RWPE1 (cell line): ENCODE results near the gene PODN.

Experiments
- CTCF ChIA-PET: fragments of 350-600 bp; sonication (Branson Sonifier 250); formaldehyde crosslinking; extraction: SDS; loops from one replicate; lab custom pipeline; 2021; lab: Yijun Ruan, JAX
- POLR2A ChIA-PET: fragments of 400-600 bp; formaldehyde crosslinking; extraction: SDS; loops from one replicate; lab custom pipeline; 2020; ENCODE audit warnings: antibody characterized with exemption; ENCODE audit not compliant: low non-redundant PET; lab: Yijun Ruan, JAX
- DNase-seq: peaks from one replicate; pipeline ENCODE4 v3.0.0; 2012; ENCODE audit warnings: low spot score
- H3K27ac ChIP-seq: fragments of 450-650 bp; 2 replicates; pipeline ENCODE4 v1.5.1; 2017
- TF ChIP-seq, protein P1 (sequence below): fragments of 450-650 bp; conservative IDR thresholded peaks from 2 replicates; pipeline ENCODE4 v1.5.1; 2017; ENCODE audit warnings: low read depth, mild to moderate bottlenecking

The PODN gene

DNA sequence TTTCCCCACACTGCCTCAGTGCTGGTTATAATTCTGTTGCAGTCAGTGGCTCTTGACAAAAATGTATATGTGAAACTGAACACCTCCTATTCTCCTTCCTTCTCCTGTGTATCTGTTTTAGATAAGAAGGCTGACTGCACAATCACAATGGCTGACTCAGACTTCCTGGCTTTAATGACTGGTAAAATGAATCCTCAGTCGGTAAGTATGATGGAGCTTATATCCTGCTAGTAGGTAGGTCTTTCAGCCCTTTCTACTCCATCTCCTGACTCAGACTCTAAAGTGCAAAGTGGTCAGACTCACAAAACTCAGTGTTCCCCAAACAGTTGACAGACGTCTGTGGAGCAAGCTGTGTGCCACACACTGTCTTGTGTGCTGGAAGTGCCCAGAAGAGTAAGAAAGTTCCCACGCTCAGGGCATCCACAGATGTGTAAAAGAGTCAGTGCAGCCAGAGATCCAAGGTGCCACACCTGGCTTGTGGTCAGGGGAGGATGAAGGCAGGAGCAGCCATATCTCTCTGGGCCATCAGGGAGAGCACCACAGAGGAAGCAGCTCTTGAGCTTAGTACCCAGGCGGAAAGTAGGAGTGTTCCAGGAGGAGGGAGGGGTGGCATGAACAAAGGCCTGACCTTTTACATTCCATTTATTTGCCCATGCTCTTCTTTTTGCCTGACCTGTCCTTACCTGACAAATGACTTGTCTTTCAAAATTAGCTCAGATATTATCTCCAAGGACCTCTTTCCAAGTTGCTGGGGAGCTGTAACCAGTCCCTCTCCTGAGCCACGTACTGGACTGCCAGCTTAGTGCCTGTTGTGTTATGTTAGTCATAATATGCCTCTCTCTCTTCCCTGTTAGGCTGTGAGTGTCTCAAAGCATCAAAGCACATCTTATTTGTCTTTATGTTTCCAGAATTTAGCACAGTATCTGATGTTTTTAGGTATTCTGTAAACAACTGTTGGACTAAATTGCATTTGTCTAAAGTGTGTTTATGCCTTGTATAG lies 14.0 kb upstream of the PODN start:
- CTCF ChIA-PET, result interaction anchor here (0.6 kb wide), 1 partner anchor 126 kb away, joined by 3 read pairs; no protein-coding TSS in a partner anchor

GRCh38 chr1:53048960-53049573 lies 12.9 kb upstream of the PODN start:
- no peak for DNase-seq
- H3K27ac ChIP-seq, result no peak overlapping the region
- CTCF ChIA-PET, result no interaction called here
- TF ChIP-seq, protein P1, sequence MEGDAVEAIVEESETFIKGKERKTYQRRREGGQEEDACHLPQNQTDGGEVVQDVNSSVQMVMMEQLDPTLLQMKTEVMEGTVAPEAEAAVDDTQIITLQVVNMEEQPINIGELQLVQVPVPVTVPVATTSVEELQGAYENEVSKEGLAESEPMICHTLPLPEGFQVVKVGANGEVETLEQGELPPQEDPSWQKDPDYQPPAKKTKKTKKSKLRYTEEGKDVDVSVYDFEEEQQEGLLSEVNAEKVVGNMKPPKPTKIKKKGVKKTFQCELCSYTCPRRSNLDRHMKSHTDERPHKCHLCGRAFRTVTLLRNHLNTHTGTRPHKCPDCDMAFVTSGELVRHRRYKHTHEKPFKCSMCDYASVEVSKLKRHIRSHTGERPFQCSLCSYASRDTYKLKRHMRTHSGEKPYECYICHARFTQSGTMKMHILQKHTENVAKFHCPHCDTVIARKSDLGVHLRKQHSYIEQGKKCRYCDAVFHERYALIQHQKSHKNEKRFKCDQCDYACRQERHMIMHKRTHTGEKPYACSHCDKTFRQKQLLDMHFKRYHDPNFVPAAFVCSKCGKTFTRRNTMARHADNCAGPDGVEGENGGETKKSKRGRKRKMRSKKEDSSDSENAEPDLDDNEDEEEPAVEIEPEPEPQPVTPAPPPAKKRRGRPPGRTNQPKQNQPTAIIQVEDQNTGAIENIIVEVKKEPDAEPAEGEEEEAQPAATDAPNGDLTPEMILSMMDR, result no peak
- POLR2A ChIA-PET, result no interaction called here

More for the DNA sequence above, 14.0 kb upstream of the PODN start:
- no peak overlapping the region for H3K27ac ChIP-seq
- TF ChIP-seq, protein P1, result no peak
- DNase-seq, result peak; percentile 30
- POLR2A ChIA-PET, result no interaction called here

DNA sequence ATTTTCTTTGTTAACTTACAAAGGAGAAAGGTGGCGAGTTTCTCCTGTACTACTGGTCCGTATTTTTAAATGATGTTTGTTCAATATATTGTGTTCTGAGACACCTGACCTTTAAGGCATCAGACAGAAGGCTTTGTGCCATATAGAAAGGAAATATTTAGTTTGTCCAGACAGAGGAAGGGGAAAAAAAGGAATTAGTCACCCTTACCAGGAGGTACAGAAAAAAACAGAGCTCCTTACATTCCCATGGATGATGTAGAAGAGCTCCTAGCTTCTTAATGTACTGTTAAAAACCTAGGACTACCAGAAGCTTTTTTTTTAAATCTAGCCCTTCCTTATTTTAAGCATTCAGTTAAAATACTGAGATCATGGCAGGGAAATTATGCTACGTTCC lies 12.4 kb upstream of the PODN start:
- CTCF ChIA-PET, result no interaction called here
- no peak overlapping the region for H3K27ac ChIP-seq
- DNase-seq, result no peak
- POLR2A ChIA-PET, result no interaction called here
- TF ChIP-seq, protein P1, result no peak

- no peak overlapping the region for H3K27ac ChIP-seq
- TF ChIP-seq, protein P1, result no peak
- CTCF ChIA-PET, result no interaction called here
- DNase-seq, result no peak
- POLR2A ChIA-PET, result no interaction called here
These were observed 11.7 kb upstream of the PODN start for GRCh38 chr1:53050310-53050709.

- no peak overlapping the region for H3K27ac ChIP-seq
- ChIA-PET CTCF (no interaction called here), POLR2A (no interaction called here)
- TF ChIP-seq, protein P1, result no peak
- no peak for DNase-seq
These were observed 10.3 kb upstream of the PODN start for GRCh38 chr1:53051676-53052075.

DNA sequence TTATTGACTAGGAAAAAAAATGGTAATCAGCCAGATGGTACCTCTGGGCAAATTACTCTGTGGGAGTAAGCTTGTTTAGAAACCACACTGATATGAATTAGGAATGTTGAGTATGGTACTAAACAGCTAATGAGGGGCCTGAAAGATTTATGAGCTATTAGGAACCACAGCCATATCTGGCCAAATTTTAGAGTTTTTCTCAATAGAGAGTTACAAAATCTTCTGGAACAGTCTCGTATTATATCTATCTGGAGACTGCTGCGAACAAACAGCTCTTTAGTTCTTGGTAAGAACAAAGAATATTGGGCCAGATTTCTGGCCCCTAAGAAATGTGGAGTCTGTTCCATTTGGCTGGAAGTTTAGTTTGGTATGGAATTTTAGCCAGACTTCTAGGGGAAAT lies 4.9 kb upstream of the PODN start:
- ChIA-PET POLR2A (no interaction called here), CTCF (no interaction called here)
- TF ChIP-seq, protein P1, result no peak
- no peak overlapping the region for H3K27ac ChIP-seq
- no peak for DNase-seq
